Measurements from ENCODE around the gene SPAST. TPM values are rescaled to one million over a fixed set of nuclear protein-coding genes. Genes with fewer than 3 reads are reported as not detected.

The SPAST gene, protein sequence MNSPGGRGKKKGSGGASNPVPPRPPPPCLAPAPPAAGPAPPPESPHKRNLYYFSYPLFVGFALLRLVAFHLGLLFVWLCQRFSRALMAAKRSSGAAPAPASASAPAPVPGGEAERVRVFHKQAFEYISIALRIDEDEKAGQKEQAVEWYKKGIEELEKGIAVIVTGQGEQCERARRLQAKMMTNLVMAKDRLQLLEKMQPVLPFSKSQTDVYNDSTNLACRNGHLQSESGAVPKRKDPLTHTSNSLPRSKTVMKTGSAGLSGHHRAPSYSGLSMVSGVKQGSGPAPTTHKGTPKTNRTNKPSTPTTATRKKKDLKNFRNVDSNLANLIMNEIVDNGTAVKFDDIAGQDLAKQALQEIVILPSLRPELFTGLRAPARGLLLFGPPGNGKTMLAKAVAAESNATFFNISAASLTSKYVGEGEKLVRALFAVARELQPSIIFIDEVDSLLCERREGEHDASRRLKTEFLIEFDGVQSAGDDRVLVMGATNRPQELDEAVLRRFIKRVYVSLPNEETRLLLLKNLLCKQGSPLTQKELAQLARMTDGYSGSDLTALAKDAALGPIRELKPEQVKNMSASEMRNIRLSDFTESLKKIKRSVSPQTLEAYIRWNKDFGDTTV
- 16.6 and 25.4 TPM in 2 replicates for total RNA-seq

DNA sequence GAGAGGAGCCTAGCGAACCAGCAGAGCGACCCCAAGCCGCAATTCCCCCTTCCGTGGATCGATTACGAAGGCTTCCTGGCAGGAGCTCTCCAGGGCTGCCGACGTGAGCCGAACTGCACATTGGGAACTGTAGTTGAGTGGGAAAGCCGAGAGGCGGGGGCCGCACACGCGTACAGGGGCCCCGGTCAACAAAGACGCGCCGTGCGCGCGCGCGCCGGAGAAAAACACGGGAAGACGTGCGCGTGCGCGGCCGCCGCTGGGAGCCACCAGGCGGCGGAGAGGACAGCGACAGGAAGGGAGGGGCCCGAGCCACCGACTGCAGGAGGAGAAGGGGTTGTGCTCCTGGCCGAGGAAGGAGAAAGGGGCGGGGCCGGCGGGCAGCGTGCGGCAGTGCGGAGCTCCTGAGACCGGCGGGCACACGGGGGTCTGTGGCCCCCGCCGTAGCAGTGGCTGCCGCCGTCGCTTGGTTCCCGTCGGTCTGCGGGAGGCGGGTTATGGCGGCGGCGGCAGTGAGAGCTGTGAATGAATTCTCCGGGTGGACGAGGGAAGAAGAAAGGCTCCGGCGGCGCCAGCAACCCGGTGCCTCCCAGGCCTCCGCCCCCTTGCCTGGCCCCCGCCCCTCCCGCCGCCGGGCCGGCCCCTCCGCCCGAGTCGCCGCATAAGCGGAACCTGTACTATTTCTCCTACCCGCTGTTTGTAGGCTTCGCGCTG is at the start of gene SPAST:
Gene SPAST, plus strand, starts transcription at position 247 of the 711 bp plus-strand sequence. Its CDS starts 276 bp downstream, at position 523.

DNA sequence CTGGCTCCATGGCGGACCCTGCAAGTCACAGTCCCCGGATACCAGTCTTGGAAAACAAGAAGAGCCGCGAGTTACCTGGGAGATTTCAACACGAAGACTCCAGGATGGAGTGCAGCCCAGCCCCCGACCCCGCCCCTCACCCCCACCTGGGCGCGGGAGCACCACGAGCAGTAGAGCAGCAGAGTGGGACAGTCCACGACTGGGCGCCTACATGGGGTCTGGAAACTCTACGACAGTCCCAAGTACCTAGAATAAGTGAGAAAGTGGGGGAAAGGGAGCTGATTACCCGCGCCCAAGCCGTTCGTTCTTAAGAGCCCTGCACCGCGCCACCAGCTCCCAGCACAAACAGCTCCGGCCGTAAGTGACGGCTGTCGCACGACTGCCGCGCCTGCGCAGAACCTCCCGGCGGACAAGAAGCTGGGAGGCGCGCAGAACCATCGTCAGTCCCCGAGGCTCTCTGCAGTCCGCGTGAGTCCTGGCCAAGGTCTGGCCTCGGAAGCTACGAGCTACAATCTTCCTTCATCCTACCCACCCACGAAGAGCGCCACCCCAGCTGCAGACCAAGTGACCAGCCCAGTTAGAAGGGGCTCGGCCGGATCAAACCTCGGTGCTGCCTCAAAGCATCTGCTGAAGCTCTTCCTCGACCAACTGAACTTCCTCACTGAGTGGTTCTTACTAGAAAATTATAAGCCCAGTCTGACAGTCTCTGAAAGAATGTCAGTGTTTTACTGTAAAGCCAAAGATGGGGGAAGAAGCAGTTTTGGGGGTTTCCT is 23.7 kb upstream of the SPAST start, which contains the start of gene DPY30:
Gene DPY30, minus strand, starts transcription at position 359 of the 773 bp plus-strand sequence. Its CDS starts 349 bp downstream, at position 10.

Other genes starting within 250 kb of the SPAST start
- gene MEMO1, start 52.5 kb upstream of the SPAST start, total RNA-seq = 32.7 and 39.7 TPM in 2 replicates
- gene DPY30, start 23.8 kb upstream of the SPAST start, total RNA-seq = 54.9 and 79.8 TPM in 2 replicates
- gene SLC30A6, start 102.3 kb downstream of the SPAST start, total RNA-seq = 23.7 and 25.9 TPM in 2 replicates
- not detected in 2 replicates for gene NLRC4, start 201.3 kb downstream of the SPAST start, total RNA-seq
- gene YIPF4, start 214.3 kb downstream of the SPAST start, total RNA-seq = 26.0 and 33.7 TPM in 2 replicates